Stimulated activated CD4-positive, alpha-beta T cell treated with anti-CD3 and anti-CD28 coated beads, Interleukin-15, amount 100 ng/mL, for 1 hour (primary cell): ENCODE results near the gene KIF18B.

Experiments
- DNase-seq, 2 donors: peaks; one replicate each; pipeline ENCODE4 v3.0.0-alpha.2; 2020; ENCODE audit warnings: low read depth in 1 of 2, low spot score in 1 of 2

Gene KIF18B

GRCh38 chr17:44919885-44920564 is 27.5 kb downstream of the KIF18B start:
- DNase-seq = peak; percentile 22 to 24

GRCh38 chr17:44919411-44919810 is 28.2 kb downstream of the KIF18B start:
- no peak for DNase-seq

DNA sequence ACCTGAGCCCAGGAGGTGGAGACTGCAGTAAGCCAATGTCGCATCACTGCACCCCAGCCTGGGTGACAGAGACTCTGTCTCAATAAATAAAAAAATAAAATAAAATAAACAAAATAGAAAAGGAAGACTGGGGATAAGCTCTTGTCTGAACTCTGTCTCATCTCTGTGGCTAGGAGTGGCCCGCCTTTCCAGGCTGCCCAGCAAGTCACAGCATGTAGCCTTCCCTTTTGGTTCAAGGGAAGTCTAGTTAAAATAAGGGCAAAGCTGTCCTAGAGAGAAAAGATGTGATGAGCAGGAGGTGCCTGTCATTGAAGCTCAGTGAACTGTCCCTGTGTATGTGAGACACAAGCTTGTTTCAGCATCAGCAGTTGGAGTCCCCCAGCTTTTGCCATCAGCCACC is 29.6 kb downstream of the KIF18B start:
- DNase-seq = no peak

GRCh38 chr17:44917456-44917855 is 30.1 kb downstream of the KIF18B start:
- DNase-seq = no peak

DNA sequence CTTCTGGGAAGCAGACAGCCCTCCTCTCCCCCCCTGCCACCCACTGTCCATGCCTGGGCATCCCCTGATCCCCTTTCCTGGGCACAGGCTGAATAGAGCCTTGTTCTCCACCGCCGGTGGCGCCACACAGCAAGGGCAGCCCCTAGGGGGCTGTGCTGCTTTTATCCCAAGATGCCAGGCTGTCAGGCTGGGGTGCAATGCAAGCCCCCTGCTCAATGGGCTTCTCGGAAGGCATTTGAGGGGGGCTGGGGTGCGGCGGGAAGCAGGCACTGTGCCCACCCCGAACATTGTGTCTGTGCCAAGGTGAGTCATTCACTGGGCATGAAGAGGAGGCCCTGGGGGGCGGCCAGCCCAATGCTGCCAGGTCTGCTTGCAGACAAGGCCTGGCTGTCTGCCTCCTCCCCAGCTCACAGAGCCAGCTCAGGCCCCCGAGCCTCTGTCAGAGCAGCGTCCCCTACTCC is 30.8 kb downstream of the KIF18B start:
- no peak for DNase-seq

DNA sequence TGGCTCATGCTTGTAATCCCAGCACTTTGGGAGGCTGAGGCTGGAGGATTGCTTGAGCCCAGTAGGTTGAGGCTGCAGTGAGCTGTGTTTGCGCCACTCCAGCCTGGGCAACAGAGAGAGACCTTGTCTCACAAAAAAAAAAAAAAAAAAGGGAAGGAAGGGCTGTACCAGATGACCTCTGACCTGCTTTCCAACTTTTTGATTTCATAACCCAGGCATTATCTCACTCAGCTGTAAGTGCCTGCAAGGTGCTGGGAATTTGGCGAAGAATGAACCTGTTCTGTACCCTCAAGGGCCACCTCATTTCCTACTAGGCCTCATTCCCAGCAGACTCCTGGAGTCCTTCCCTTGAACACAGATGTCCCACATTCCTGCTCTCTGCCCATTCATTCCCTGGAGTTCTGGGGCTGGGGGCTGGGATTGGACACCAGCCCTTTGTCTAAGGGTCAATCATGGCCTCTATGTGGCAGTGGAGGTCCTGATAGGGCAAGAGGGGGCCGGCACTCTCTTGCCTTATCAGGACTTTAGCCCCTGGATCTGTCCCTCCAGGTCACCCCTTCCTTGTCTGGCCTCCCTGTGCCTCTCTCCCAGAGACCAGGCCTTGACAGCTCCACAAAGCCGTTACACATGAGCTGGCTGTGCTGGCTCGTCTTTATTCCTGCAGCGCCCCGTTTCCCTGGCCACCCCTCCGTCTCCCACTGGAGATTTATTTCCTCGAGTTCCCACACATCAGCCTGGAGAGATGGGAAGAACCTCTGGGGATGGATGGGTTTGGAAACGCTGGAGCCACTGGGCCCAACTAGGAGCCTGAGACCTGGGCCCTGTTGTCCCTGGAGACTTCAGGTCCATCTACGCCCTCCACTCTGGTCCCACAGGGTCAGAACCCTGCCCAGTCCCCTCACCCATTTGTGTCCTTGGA is 31.5 kb downstream of the KIF18B start:
- DNase-seq = no peak

GRCh38 chr17:44915321-44915726 is 32.2 kb downstream of the KIF18B start, which contains the start of gene GFAP:
Gene GFAP, minus strand, starts transcription at chr17:44915500. Its CDS starts 14 bp downstream, at chr17:44915486.
- DNase-seq = no peak

GRCh38 chr17:44914698-44915271 is 32.8 kb downstream of the KIF18B start:
- no peak for DNase-seq

GRCh38 chr17:44914148-44914547 is 33.4 kb downstream of the KIF18B start:
- DNase-seq = no peak

DNA sequence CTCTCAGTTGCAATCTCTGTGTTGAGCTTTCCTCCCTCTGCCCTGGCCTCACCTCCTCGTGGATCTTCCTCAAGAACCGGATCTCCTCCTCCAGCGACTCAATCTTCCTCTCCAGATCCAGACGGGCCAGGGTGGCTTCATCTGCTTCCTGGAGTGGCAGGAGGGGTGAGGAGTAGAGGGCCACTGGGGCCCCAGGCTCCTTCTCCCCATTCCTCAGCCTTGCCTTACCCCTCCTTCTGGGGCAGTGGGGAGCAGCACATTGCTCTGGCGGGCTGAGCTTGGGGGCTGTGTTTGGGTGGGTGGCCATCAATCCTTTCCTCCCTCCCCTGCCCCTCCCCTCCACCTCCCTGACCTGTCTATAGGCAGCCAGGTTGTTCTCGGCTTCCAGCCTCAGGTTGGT is 33.9 kb downstream of the KIF18B start:
- DNase-seq = no peak

- no peak for DNase-seq
Measured at GRCh38 chr17:44912763-44913544, 34.6 kb downstream of the KIF18B start.

GRCh38 chr17:44911133-44912001 is 36.2 kb downstream of the KIF18B start:
- peak in 1 of 2 donors; percentile 25 for DNase-seq

- no peak for DNase-seq
Measured at GRCh38 chr17:44910231-44911106, 37.1 kb downstream of the KIF18B start.

- DNase-seq = no peak
Measured at GRCh38 chr17:44909681-44910144, 37.9 kb downstream of the KIF18B start.

- DNase-seq = no peak
Measured at GRCh38 chr17:44908761-44909326, 38.7 kb downstream of the KIF18B start.

GRCh38 chr17:44907729-44908470 is 39.7 kb downstream of the KIF18B start:
- DNase-seq = no peak

- no peak for DNase-seq
Measured at GRCh38 chr17:44906763-44907728, 40.5 kb downstream of the KIF18B start.
